MM.1S (cell line): Measurements from ENCODE around the gene PTPRE.

Experiments
- DNase-seq: peaks from one replicate; pipeline ENCODE4 v3.0.0-alpha.2; 2015
- H2AFZ ChIP-seq: fragments of 300-600 bp; sonication (generic); 2 replicates; pipeline ENCODE4 v1.6.0; 2016; ENCODE audit warnings: antibody characterized with exemption, low read length
- H3F3A ChIP-seq: fragments of 300-600 bp; sonication (generic); 2 replicates; pipeline ENCODE4 v1.6.1; 2016; ENCODE audit warnings: mild to moderate bottlenecking, antibody characterized with exemption, low read length, moderate library complexity, mixed read lengths; ENCODE audit not compliant: insufficient read depth
- H3K27ac ChIP-seq: fragments of 300-600 bp; sonication (generic); 2 replicates; pipeline ENCODE4 v1.5.1; 2016; ENCODE audit warnings: mild to moderate bottlenecking, low read length
- H3K27me3 ChIP-seq: fragments of 300-600 bp; sonication (generic); replicated peaks from 2 replicates; pipeline ENCODE4 v1.6.0; 2016; ENCODE audit warnings: low read length; ENCODE audit not compliant: insufficient read depth
- H3K36me3 ChIP-seq: fragments of 300-600 bp; sonication (generic); replicated peaks from 2 replicates; pipeline ENCODE4 v1.6.1; 2016; ENCODE audit warnings: mild to moderate bottlenecking, low read length, mixed read lengths; ENCODE audit not compliant: insufficient read depth
- H3K4me1 ChIP-seq: fragments of 300-600 bp; sonication (generic); 2 replicates; pipeline ENCODE4 v1.6.1; 2016; ENCODE audit warnings: low read length, mixed read lengths
- H3K4me2 ChIP-seq: fragments of 300-600 bp; sonication (generic); 2 replicates; pipeline ENCODE4 v1.6.0; 2016; ENCODE audit warnings: low read depth, low read length
- H3K4me3 ChIP-seq: fragments of 300-600 bp; sonication (generic); 2 replicates; pipeline ENCODE4 v1.5.1; 2016; ENCODE audit warnings: low read length, mixed read lengths
- H3K79me2 ChIP-seq: fragments of 300-600 bp; sonication (generic); 2 replicates; pipeline ENCODE4 v1.6.1; 2016; ENCODE audit warnings: mixed run types, low read length, mixed read lengths
- H3K9ac ChIP-seq: fragments of 300-600 bp; sonication (generic); 2 replicates; pipeline ENCODE4 v1.6.1; 2016; ENCODE audit warnings: low read length, mixed read lengths
- H3K9me2 ChIP-seq: fragments of 300-600 bp; sonication (generic); replicated peaks from 2 replicates; pipeline ENCODE4 v1.6.1; 2016; ENCODE audit warnings: mild to moderate bottlenecking, low read length, mixed read lengths; ENCODE audit not compliant: insufficient read depth
- H3K9me3 ChIP-seq: fragments of 300-600 bp; sonication (generic); replicated peaks from 2 replicates; pipeline ENCODE4 v1.6.1; 2016; ENCODE audit warnings: mild to moderate bottlenecking, low read length, mixed read lengths; ENCODE audit not compliant: insufficient read depth
- H4K20me1 ChIP-seq: fragments of 300-600 bp; sonication (generic); 2 replicates; pipeline ENCODE4 v1.6.1; 2016; ENCODE audit warnings: mild to moderate bottlenecking, low read length, moderate library complexity, mixed read lengths; ENCODE audit not compliant: insufficient read depth
- EZH2 ChIP-seq: fragments of 300-600 bp; sonication (generic); optimal IDR thresholded peaks from 2 replicates; pipeline ENCODE3; 2017; ENCODE audit warnings: low read depth, mild to moderate bottlenecking, antibody characterized with exemption, low read length, mixed read lengths
- EZH2phosphoT487 ChIP-seq: fragments of 300-600 bp; sonication (generic); IDR thresholded peaks from 2 replicates; pipeline ENCODE4 v1.6.1; 2018; ENCODE audit warnings: antibody characterized with exemption, low read length
- TF ChIP-seq, protein P1 (sequence below): fragments of 300-600 bp; sonication (generic); IDR thresholded peaks from 2 replicates; pipeline ENCODE4 v1.5.1; 2016; ENCODE audit warnings: antibody characterized with exemption, low read length, mixed read lengths

Gene PTPRE

DNA sequence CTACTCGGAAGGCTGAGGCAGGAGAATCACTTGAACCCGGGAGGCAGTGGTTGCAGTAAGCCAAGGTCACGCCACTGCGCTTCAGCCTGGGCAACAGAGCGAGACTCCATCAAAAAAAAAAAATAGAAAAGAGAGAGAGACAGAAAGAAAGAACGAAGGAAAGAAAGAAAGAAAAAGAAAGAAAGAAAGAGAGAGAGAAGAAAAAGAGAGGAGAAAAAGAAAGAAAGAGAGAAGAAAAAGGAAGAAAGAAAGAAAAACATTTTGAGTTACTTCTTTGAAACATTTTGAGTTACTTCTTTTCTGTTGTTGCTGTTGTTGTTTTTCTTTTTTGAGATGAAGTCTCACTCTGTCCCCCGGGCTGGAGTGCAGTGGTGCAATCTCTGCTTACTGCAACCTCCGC lies 221.7 kb downstream of the PTPRE start:
- Histone ChIP-seq H3K9ac (no peak overlapping the region), H3K27ac (no peak overlapping the region), H3K4me3 (no peak overlapping the region), H3K79me2 (peaks cover 31% of the 10 kb centered on the region), H3K27me3 (no peaks in the 10 kb centered on the region), H3K36me3 (no peaks in the 10 kb centered on the region), H3F3A (peaks cover 13% of the 10 kb centered on the region; the same call in 1 of the 2 replicates), H3K9me2 (no peaks in the 10 kb centered on the region), H3K4me2 (no peak overlapping the region), H3K9me3 (no peaks in the 10 kb centered on the region), H2AFZ (no peak overlapping the region), H4K20me1 (peaks cover 7% of the 10 kb centered on the region; the same call in 1 of the 2 replicates), H3K4me1 (peaks cover 5% of the 10 kb centered on the region)
- TF ChIP-seq EZH2: no peak
- TF ChIP-seq EZH2phosphoT487: no peak
- TF ChIP-seq, protein P1, sequence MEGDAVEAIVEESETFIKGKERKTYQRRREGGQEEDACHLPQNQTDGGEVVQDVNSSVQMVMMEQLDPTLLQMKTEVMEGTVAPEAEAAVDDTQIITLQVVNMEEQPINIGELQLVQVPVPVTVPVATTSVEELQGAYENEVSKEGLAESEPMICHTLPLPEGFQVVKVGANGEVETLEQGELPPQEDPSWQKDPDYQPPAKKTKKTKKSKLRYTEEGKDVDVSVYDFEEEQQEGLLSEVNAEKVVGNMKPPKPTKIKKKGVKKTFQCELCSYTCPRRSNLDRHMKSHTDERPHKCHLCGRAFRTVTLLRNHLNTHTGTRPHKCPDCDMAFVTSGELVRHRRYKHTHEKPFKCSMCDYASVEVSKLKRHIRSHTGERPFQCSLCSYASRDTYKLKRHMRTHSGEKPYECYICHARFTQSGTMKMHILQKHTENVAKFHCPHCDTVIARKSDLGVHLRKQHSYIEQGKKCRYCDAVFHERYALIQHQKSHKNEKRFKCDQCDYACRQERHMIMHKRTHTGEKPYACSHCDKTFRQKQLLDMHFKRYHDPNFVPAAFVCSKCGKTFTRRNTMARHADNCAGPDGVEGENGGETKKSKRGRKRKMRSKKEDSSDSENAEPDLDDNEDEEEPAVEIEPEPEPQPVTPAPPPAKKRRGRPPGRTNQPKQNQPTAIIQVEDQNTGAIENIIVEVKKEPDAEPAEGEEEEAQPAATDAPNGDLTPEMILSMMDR: no peak
- no peak for DNase-seq

DNA sequence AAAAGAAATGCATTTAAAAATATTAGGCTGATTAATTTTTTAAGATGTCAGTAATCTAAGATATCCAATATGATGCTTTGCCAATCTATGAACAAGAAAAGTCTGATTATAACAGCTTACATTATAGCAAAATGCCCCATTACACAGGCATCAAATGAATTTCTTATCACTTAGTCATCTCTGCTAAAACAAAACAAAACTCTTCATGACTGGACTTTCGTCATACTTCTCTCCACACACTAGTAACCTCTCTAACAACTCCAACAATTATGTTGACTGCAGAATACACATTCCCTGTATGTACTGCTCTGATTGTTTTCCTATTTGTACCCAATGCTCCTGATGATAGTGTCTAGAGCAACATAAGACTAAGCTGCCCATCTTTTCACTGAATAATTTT lies 223.1 kb downstream of the PTPRE start:
- H3K36me3 ChIP-seq: no peaks in the 10 kb centered on the region
- no peak overlapping the region for H2AFZ ChIP-seq
- H3K4me2 ChIP-seq: no peak overlapping the region
- peaks cover 11% of the 10 kb centered on the region; the same call in 1 of the 2 replicates for H3F3A ChIP-seq
- no peaks in the 10 kb centered on the region for H3K27me3 ChIP-seq
- H3K4me3 ChIP-seq: no peak overlapping the region
- peaks cover 5% of the 10 kb centered on the region for H3K4me1 ChIP-seq
- H3K9me3 ChIP-seq: no peaks in the 10 kb centered on the region
- peaks cover 16% of the 10 kb centered on the region for H3K79me2 ChIP-seq
- no peak for DNase-seq
- H4K20me1 ChIP-seq: no peaks in the 10 kb centered on the region
- no peak overlapping the region for H3K9ac ChIP-seq
- no peak overlapping the region for H3K27ac ChIP-seq
- TF ChIP-seq EZH2: no peak
- TF ChIP-seq, protein P1: no peak
- no peaks in the 10 kb centered on the region for H3K9me2 ChIP-seq
